ENCODE data around the gene STOX1.
"Not testable (repeated sequence)": the region's sequence is repeated elsewhere in the genome, so short reads cannot be mapped to it uniquely, and the experiment has no call there.

Gene STOX1

DNA sequence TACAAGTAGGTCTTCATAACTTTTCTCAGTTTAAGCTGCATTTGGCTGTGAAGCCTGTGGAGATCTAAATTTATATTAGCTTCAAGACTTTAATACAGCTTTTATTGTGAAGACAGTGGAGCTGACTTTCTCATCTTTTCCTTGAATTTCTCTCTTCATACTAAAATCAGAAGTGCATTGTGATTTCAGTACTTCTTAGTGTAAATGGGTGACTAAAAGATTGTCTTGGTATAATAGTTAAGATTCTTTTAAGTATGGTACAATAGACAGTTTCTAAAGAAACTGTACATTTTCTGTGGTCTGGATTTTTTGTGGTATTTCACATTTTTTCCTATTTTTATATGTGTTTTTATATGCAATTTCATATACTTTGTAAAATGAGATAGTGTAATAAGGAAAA is 107.7 kb downstream of the STOX1 start:
- Histone ChIP-seq H3K36me3 (peaks cover 64% of the 10 kb centered on the region), H3K27ac (no peak overlapping the region), H3K27me3 (ENCODE audit: insufficient read depth, low read depth, severe bottlenecking) (no peaks in the 10 kb centered on the region), H3K9me3 (ENCODE audit: severe bottlenecking) (no peaks in the 10 kb centered on the region), H3K4me3 (ENCODE audit: low read depth, low read length) (no peak overlapping the region)
- TF ChIP-seq, protein P1, sequence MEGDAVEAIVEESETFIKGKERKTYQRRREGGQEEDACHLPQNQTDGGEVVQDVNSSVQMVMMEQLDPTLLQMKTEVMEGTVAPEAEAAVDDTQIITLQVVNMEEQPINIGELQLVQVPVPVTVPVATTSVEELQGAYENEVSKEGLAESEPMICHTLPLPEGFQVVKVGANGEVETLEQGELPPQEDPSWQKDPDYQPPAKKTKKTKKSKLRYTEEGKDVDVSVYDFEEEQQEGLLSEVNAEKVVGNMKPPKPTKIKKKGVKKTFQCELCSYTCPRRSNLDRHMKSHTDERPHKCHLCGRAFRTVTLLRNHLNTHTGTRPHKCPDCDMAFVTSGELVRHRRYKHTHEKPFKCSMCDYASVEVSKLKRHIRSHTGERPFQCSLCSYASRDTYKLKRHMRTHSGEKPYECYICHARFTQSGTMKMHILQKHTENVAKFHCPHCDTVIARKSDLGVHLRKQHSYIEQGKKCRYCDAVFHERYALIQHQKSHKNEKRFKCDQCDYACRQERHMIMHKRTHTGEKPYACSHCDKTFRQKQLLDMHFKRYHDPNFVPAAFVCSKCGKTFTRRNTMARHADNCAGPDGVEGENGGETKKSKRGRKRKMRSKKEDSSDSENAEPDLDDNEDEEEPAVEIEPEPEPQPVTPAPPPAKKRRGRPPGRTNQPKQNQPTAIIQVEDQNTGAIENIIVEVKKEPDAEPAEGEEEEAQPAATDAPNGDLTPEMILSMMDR (IDR thresholded peaks at IDR 0.05; ENCODE audit: low read depth, low read length), result no peak
- DNase-seq, result no peak

DNA sequence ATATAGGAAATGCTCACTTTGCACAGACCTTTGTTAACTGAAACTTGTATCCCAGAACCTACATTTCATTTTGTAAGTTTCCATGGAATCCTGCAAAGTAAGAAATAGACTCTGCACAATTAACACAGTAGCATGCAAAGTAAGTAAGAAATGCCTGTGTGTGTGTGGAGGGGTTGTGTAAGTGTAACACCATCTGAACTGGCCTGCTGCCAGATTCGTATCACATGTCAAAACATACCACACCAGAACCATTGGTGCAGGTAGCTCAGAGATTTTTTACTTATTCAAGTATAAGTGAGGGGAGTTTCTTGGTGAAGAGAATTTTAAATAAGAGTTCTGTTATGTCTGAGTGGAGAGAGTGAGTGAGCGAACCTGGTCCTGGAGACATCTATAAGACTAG is 110.8 kb downstream of the STOX1 start:
- Histone ChIP-seq H3K36me3 (peaks cover 56% of the 10 kb centered on the region), H3K9me3 (ENCODE audit: severe bottlenecking) (no peaks in the 10 kb centered on the region), H3K4me3 (ENCODE audit: low read depth, low read length) (no peak overlapping the region), H3K27ac (no peak overlapping the region), H3K27me3 (ENCODE audit: insufficient read depth, low read depth, severe bottlenecking) (no peaks in the 10 kb centered on the region)
- DNase-seq, result no peak
- TF ChIP-seq, protein P1 (IDR thresholded peaks at IDR 0.05; ENCODE audit: low read depth, low read length), result no peak

DNA sequence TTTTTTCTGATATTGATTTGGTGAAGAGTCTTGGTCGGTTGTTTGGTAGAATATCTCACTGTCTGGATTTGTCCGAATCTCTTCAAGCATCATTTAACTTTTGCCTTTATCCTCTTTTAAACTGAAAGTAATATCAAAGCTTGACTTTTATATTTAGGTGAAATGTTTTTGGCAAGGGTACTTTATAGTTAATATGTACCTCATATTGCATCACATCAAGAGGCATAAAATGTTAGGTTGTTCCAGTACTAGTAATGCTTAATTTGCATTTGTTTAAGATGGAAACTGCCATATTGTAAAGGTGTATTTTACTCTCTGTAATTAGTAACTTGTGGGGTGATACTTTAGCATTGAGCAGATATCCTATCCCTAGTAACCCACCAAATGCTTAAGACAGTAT is 111.6 kb downstream of the STOX1 start:
- TF ChIP-seq, protein P1 (IDR thresholded peaks at IDR 0.05; ENCODE audit: low read depth, low read length), result no peak
- peaks cover 60% of the 10 kb centered on the region for H3K36me3 ChIP-seq
- H3K27ac ChIP-seq, result no peak overlapping the region
- no peaks in the 10 kb centered on the region for H3K27me3 ChIP-seq (ENCODE audit: insufficient read depth, low read depth, severe bottlenecking)
- no peaks in the 10 kb centered on the region for H3K9me3 ChIP-seq (ENCODE audit: severe bottlenecking)
- no peak overlapping the region for H3K4me3 ChIP-seq (ENCODE audit: low read depth, low read length)
- DNase-seq, result no peak

DNA sequence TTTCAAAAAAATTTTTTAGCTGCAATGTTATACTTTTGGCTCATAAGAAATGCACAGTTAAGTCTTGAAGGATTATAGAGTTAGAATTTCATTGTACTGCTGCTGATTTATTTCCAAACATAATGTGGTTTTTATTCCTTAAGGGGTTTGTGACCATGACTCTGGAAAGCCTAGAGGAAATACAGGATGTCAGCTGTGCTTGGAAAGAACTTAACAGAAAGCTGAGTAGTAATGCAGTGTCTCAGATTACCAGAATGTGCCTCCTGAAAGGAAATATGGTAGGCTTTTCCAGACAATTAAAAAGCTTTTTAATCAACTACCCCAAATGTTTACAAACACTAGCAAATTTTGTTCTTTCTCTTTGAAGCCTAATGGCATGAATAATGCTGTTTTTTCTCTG is 113.6 kb downstream of the STOX1 start:
- not testable (repeated sequence) for DNase-seq; H3K9me3 ChIP-seq (ENCODE audit: severe bottlenecking); H3K4me3 ChIP-seq (ENCODE audit: low read depth, low read length); H3K27me3 ChIP-seq (ENCODE audit: insufficient read depth, low read depth, severe bottlenecking); H3K27ac ChIP-seq
- peaks cover 62% of the 10 kb centered on the region for H3K36me3 ChIP-seq

All from WERI-Rb-1 (cell line).